ENCODE data around the gene PLB1.

PLB1 gene

DNA sequence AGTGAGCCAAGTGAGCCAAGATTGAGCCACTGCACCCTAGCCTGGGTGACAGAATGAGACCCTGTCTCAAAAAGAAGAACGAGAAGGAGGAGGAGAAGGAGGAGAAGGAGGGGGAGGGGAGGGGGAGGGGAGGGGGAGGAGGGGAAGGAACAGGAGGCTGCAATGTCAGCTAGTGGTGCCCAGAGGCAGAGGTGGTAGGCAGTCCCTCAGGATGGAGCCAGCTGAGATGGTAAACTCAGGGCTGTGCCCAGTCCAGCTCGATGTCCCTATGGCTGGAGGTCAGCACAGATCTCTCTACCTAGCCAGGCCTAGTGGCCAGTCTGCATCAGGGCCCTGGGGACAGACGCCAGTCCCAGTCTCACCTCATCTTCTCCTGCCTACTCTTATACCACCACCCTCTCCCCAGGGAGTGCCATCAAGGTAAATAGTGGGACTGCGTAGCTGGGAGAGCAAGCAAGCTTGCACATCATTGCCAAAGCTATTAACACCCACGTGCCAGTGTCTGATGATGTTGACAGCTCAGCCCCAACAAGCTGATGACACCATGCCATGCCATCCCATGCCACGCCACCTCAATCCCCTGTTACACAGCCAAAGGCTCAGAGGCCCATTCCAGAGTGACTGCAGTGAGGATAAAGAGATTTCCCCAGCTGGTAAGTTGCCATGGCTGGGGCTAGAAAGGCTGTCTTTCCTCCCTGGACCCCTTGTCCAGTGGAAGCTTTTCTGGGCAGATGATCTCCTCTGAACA, 7.6 kb upstream of the PLB1 start:
- no peak overlapping the region for H3K4me3 ChIP-seq (ENCODE audit: low read depth, low read length)
- no peak for DNase-seq (ENCODE audit: low read depth)
- no peak for TF ChIP-seq CTCF (IDR thresholded peaks at IDR 0.05; ENCODE audit: low read depth, low read length, missing control alignments)

- no peak for DNase-seq (ENCODE audit: low read depth)
- no peak overlapping the region for H3K4me3 ChIP-seq (ENCODE audit: low read depth, low read length)
- TF ChIP-seq CTCF (IDR thresholded peaks at IDR 0.05; ENCODE audit: low read depth, low read length, missing control alignments), result no peak
Measured at GRCh38 chr2:28488858-28489575, 6.8 kb upstream of the PLB1 start.

DNA sequence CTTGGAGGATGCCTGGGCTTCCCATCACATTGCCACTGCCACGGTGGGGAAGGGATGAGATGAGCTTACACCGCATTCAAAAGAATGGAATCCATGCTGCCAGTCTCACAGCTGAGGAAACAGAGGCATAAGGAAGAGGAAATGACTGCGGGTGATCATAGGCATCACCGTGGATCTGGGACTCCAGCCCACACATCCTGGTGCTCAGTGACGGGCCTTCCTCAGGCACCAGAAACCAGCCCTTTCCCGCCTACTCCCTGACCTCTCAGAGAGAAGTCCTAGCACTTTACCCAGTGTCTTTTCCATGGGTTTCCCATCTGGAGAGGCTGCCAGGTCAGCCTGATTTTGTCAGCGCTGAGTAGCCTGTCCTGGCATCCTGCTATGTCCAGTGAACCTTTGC, 5.3 kb upstream of the PLB1 start:
- no peak for DNase-seq (ENCODE audit: low read depth)
- H3K4me3 ChIP-seq (ENCODE audit: low read depth, low read length), result no peak overlapping the region
- TF ChIP-seq CTCF (IDR thresholded peaks at IDR 0.05; ENCODE audit: low read depth, low read length, missing control alignments), result no peak

GRCh38 chr2:28492282-28492681, 3.6 kb upstream of the PLB1 start:
- TF ChIP-seq CTCF (IDR thresholded peaks at IDR 0.05; ENCODE audit: low read depth, low read length, missing control alignments), result no peak
- no peak overlapping the region for H3K4me3 ChIP-seq (ENCODE audit: low read depth, low read length)
- DNase-seq (ENCODE audit: low read depth), result no peak

- no peak for DNase-seq (ENCODE audit: low read depth)
- no peak overlapping the region for H3K4me3 ChIP-seq (ENCODE audit: low read depth, low read length)
- no peak for TF ChIP-seq CTCF (IDR thresholded peaks at IDR 0.05; ENCODE audit: low read depth, low read length, missing control alignments)
Measured at GRCh38 chr2:28493636-28494035, 2.2 kb upstream of the PLB1 start.

- TF ChIP-seq CTCF (IDR thresholded peaks at IDR 0.05; ENCODE audit: low read depth, low read length, missing control alignments), result no peak
- no peak for DNase-seq (ENCODE audit: low read depth)
- no peak overlapping the region for H3K4me3 ChIP-seq (ENCODE audit: low read depth, low read length)
Measured at GRCh38 chr2:28496781-28497180, 921 bp downstream of the PLB1 start.
